Left cardiac atrium (tissue), 4 donors: ENCODE measurements around the gene CHPF2. TPM values are rescaled to one million over a fixed set of nuclear protein-coding genes. Genes with fewer than 3 reads are reported as not detected.

Experiments
- ATAC-seq, 2 donors: fragments of 200-7000 bp; cut with Tn5 transposase; one replicate each; pipeline ENCODE4 v1.9.1; 2020; ENCODE audit warnings: mild to moderate bottlenecking in 2 of 2, moderate library complexity in 2 of 2
- DNase-seq: peaks from one replicate; pipeline ENCODE4 v3.0.0-alpha.2; 2020
- intact Hi-C, 2 donors: fragments of 100-400 bp; cut with DNase I; formaldehyde crosslinking; loops; one replicate each; pipeline versions ENCODE4 v1.14.1 to v1.15.1; 2022 to 2023
- total RNA-seq, 2 donors: library from RNA; stranded (reverse); fragmentation: NEBNext Ultra II Directional; extraction: Animal tissue kit (Norgen Biotek cat#: 25700); gene quantifications; one replicate each; pipeline ENCODE4 v1.2.1, GENCODE V29; 2021
- donor health status: DM: no; HTN: yes; CAD: no.
- donor health status: DM: no; HTN: yes; CAD: no; lungs with severe emphysema.
- donor health status: DM: yes; HTN: yes; CAD: no.
- donor health status: Dilated cardiomyopathy.

The CHPF2 gene
- total RNA-seq, 2 donors from 2014 or later = 15.0 to 34.5 TPM

- DNase-seq = no peak
- intact Hi-C loops = no loop called here
- no peak for ATAC-seq
Observed at GRCh38 chr7:151274936-151275812, 42.9 kb downstream of the CHPF2 start.

DNA sequence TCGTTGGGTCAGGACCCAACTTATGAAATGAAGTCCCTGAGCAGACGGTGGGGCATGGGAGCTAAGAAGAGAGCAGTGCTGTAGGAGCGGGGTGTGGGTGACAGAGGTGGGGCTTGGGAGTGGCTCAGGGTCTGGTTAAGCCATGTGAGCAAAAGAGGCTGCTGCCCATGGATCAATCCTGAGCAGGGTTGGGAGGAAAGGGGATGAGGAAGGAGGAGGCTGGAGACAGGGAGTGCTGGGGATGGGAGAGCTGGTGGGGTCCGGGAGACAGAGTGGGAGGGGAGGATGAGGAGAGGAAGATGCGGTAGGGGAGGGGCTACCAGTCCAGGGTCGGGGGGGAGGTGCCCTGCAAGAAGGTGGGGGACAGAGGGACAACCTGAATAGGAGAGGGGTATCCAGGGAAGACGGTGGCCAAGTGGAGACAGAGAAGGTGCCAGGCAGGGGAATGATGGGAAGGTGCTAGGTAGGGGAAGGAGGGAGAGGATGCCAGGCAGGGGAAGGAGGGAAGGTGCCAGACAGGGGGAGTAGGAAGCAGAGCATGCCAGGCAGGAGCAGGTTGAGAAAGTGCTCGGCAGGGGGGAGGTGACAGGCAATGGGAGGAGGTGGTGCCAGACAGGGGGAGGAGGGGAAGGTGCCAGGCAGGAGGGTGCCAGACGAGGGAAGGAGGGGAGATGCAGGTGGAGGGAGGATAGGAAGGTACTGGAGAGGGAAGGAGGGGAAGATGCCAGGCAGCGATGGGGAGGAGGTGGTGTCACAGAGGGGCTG, 43.7 kb downstream of the CHPF2 start:
- DNase-seq = peak; percentile 38
- intact Hi-C loops = no loop called here
- ATAC-seq = peak in 1 of 2 donors; percentile 35

DNA sequence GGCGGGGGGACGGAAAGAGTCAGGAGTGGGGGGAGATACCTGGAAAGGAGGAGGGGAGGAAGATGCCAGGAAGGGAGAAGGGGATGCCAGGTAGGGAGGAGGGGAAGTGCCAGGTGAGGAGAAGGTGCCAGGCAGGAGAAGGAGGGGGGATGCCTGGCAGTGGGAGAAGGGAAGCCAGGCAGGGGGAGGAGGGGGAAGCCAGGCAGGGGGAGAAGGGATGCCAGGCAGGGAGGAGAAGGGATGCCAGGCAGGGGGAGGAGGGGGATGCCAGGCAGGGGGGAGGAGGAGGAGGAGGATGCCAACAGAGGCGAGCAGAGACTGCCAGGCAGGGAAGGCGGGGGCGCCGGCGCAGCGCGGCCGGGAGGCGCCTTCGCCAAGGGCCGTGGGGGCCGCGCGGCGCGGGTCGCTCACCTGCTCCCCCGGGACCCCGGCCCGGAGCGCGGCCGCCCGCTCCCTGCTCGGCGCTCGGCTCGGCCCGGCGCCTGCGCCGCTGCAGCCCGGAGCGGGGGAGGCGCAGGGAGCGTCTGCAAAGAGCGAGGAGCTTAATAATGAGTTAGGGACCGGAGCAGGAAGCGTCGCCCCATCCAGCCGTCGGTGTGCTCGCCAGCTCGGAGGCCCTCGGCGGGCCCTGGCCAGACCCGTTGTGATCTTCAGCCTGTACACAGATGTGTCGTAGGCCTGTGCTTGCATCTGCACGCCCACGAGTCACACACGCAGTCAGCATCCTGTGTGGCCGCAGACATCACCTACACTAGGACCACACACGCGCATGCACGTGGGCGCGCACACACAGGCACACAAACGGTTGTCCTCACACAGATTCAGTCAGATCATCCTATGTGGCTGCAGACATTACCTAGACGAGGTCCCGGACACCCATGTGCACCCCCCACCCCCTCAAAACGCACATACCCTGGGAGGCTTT, 44.6 kb downstream of the CHPF2 start:
- ATAC-seq (peak; percentile 36 to 56), DNase-seq (peak; percentile 54)
- intact Hi-C loops = no loop called here

- intact Hi-C loops = no loop called here
- no peak for ATAC-seq
- no peak for DNase-seq
Observed at GRCh38 chr7:151277631-151278030, 45.3 kb downstream of the CHPF2 start.

DNA sequence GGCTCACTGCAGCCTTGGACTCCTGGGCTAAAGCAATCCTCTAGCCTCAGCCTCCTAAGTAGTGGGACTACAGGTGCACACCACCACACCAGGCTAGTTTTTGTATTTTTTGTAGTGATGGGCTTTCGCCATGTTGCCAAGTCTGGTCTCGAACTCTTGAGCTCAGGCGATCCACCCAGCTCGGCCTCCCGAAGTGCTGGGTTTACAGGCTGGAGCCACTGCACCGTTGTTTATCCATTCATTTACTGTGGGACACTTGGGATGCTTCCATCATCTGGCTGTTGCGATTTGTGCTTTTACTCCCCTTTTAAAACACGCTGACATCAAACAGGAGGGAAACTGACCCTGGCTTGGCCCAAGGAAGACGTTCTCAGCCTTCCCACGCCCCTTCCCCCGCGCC, 46.7 kb downstream of the CHPF2 start:
- ATAC-seq (no peak), DNase-seq (no peak)
- intact Hi-C loops = no loop called here

GRCh38 chr7:151279868-151280267, 47.6 kb downstream of the CHPF2 start:
- ATAC-seq = no peak
- DNase-seq = no peak
- intact Hi-C loops = no loop called here

GRCh38 chr7:151280388-151281019, 48.2 kb downstream of the CHPF2 start:
- ATAC-seq (no peak), DNase-seq (no peak)
- intact Hi-C loops = no loop called here

- intact Hi-C loops = no loop called here
- ATAC-seq (no peak), DNase-seq (no peak)
Observed at GRCh38 chr7:151281686-151282085, 49.4 kb downstream of the CHPF2 start.

DNA sequence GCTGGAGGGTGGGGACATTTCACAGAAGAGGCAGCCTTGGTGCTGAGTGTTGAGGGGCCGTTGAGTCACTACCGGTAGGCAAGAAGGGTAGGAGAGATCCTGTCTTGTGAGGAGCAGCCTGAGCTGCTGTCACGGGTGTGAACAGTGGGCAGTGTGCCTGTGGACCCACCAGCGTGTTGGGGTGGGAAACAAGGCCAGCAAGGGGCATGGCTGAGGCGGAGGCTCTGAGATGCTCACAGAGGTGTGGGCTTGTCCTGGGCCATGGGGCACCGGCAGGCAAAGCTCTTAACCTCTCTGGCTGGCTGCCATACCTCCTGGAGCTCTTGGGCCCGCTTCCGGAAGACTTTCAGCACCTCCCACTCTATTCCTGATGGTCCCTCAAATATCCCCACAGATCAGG, 49.8 kb downstream of the CHPF2 start:
- DNase-seq = no peak
- intact Hi-C loops = no loop called here
- ATAC-seq = no peak

DNA sequence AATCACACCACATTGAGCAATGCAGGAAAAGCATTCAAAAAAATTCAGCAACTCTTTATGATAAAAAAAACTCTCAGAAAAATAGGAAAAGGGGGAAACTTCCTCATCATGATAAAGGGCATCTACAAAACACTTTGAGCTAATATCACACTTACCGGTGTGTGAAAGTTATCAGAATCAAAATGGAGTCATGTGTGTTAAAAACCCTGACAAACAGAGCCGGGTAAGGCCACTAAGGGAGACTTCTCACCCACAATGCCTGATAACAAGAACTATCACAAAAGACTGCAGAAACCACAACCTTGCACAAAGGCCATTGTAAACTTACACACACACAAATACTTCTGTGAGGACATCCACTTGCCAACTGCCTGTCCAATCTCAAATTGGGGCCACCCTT, 51.0 kb downstream of the CHPF2 start:
- DNase-seq (no peak), ATAC-seq (no peak)
- intact Hi-C loops = no loop called here

- DNase-seq (no peak), ATAC-seq (no peak)
- intact Hi-C loops = no loop called here
Observed at GRCh38 chr7:151286148-151286547, 53.9 kb downstream of the CHPF2 start.

Other genes with a start within 250 kb of the CHPF2 start
- gene NOS3, start 241.5 kb upstream of the CHPF2 start, total RNA-seq = 10 to 100 TPM; 13.1 to 63.9 TPM
- under 1 TPM; 0.13 to 0.32 TPM for gene ATG9B, start 208.0 kb upstream of the CHPF2 start, total RNA-seq
- gene ABCB8, start 204.0 kb upstream of the CHPF2 start, total RNA-seq = 10 to 100 TPM; 20.1 to 21.6 TPM
- gene ASIC3, start 184.0 kb upstream of the CHPF2 start, total RNA-seq = 1 to 10 TPM; 4.0 to 4.2 TPM
- gene CDK5, start 174.6 kb upstream of the CHPF2 start, total RNA-seq = 1 to 10 TPM; 5.1 to 7.8 TPM
- 100 to 1,000 TPM in 1 of 2 donors, 10 to 100 TPM in 1; 71.6 to 107 TPM for gene SLC4A2, start 172.9 kb upstream of the CHPF2 start, total RNA-seq
- gene FASTK, start 151.7 kb upstream of the CHPF2 start, total RNA-seq = 10 to 100 TPM; 62.9 to 73.2 TPM
- gene TMUB1, start 149.0 kb upstream of the CHPF2 start, total RNA-seq = 10 to 100 TPM; 36.3 to 37.9 TPM
- gene AGAP3, start 146.0 kb upstream of the CHPF2 start, total RNA-seq = 10 to 100 TPM; 53.0 to 61.5 TPM
- under 1 TPM in 1 of 2 donors, not detected in 1; 0.56 TPM for gene GBX1, start 64.8 kb upstream of the CHPF2 start, total RNA-seq
- 10 to 100 TPM in 1 of 2 donors, 1 to 10 TPM in 1; 8.2 to 12.8 TPM for gene ASB10, start 45.2 kb upstream of the CHPF2 start, total RNA-seq
- gene H2BK1, start 22.0 kb upstream of the CHPF2 start, total RNA-seq = not detected
- gene ABCF2, start 5.3 kb upstream of the CHPF2 start, total RNA-seq = 10 to 100 TPM; 21.4 to 33.6 TPM
- 100 to 1,000 TPM in 1 of 2 donors, 10 to 100 TPM in 1; 95.5 to 107 TPM for gene SMARCD3, start 16.2 kb downstream of the CHPF2 start, total RNA-seq
- 10 to 100 TPM; 30.6 to 37.3 TPM for gene NUB1, start 109.3 kb downstream of the CHPF2 start, total RNA-seq
- gene WDR86, start 177.6 kb downstream of the CHPF2 start, total RNA-seq = under 1 TPM; 0.71 to 0.84 TPM
- under 1 TPM; 0.24 to 0.53 TPM for gene CRYGN, start 207.7 kb downstream of the CHPF2 start, total RNA-seq